ENCODE data around the gene GPNMB. TPM values are rescaled to one million over a fixed set of nuclear protein-coding genes. Genes with fewer than 3 reads are reported as not detected.

The GPNMB gene
- total RNA-seq, 1 donor: 380 TPM

DNA sequence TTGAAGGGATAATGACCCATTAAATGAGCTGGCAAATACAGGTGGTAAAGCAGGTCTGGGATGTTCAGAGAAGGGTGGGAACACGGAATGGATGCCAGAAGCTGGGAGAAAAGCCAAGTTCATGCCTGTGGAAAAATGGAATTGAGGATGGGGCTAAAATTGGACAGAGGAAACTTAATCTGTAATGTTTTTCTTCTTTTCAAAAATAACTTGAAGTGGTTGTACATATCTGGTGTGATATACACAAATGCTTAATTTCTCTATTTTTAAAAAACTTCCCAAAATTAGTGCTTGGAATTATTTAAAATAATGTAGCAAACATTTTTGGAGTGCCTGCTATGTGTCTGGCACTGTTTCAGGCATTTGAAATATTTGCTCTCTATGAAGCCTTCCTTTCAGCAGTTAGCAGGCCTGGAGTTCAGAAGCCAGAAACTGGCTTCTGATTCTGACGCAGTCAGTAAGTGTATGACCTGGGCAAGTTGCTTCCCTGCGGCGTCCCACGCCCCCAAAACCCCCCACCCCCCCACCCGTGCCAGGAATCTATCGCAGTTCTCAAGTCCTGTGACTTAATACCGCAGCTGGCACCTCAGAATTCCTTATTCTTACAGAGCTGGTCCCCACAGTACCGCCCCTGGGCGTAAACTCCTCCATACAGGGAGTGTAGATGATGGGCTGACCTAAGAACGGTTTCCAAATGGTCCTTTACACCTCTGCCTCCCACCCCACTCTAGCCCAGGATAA, 51.7 kb downstream of the GPNMB start:
- Histone ChIP-seq H3K27me3 (ENCODE audit: insufficient read depth, low read length) (no peaks in the 10 kb centered on the region), H3K4me3 (ENCODE audit: insufficient read depth, low read length) (peak overlapping the region; percentile 96)
- no peak for TF ChIP-seq CTCF (IDR thresholded peaks at IDR 0.05; ENCODE audit: extremely low read depth, low read depth, low read length)

DNA sequence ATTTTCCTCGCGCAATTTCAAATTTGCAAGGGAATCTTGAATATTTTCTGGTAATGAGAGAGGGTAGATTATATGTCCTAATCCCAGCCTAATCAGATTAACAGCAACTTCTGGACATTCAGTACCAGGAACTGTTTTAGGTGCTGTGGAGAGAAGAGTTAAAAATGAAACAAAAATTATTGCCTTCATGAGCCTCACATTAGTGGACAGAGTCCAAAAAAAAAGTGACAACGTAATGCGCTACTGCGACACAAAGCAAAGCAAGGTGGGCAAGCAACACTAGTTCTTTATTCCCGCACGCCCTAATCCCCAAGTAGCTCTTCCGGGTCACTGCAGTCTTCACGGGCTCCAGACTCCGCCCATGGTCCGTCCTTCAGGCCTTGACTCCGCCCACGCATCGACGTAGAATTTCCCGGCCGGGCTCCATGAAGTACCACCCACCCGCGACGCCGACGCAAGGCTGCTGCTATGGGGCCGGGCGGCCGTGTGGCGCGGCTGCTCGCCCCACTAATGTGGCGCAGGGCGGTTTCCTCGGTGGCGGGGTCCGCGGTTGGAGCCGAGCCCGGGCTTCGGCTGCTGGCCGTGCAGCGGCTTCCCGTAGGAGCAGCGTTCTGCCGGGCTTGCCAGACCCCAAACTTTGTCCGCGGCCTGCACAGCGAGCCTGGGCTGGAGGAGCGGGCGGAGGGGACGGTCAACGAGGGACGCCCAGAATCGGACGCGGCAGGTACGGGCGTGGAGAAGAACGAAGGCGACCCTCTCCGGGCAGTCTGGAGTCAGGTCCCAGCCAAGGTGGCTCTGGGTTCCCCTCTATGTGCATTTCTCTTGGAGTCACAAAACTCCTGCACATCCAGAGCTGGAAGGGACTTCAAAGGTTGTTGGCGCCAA, 52.6 kb downstream of the GPNMB start, which contains the start of gene MALSU1:
Gene MALSU1 (plus strand): TSS at position 455 of the 885 bp plus-strand sequence. CDS start 14 bp downstream, at position 469.
- Histone ChIP-seq H3K4me1 (ENCODE audit: insufficient read depth, low read length) (peaks cover 29% of the 10 kb centered on the region), H3K27ac (ENCODE audit: low read depth, low read length) (peak within 1 kb of the TSS; percentile 87), H2AFZ (ENCODE audit: low read length) (peak within 1 kb of the TSS; percentile 86), H3K4me3 (ENCODE audit: insufficient read depth, low read length) (peak within 1 kb of the TSS; percentile 96), H4K20me1 (ENCODE audit: insufficient read depth, low read length) (peaks cover 11% of the 10 kb centered on the region), H3K4me2 (ENCODE audit: insufficient read depth, low read length) (peak within 1 kb of the TSS; percentile 94), H3K27me3 (ENCODE audit: insufficient read depth, low read length) (no peaks in the 10 kb centered on the region), H3K36me3 (ENCODE audit: insufficient read depth, low read length) (peaks cover 4% of the 10 kb centered on the region), H3K9me3 (ENCODE audit: low read depth, low read length) (no peaks in the 10 kb centered on the region), H3K79me2 (ENCODE audit: insufficient read depth, low read length) (peaks cover 49% of the 10 kb centered on the region)
- no peak for TF ChIP-seq CTCF (IDR thresholded peaks at IDR 0.05; ENCODE audit: extremely low read depth, low read depth, low read length)
- DNase-seq (ENCODE audit: insufficient read length, low spot score, missing footprints): peak; percentile 95

More for the DNA sequence above, 51.7 kb downstream of the GPNMB start:
- Histone ChIP-seq H3K27ac (ENCODE audit: low read depth, low read length) (peak overlapping the region; percentile 87), H3K9me3 (ENCODE audit: low read depth, low read length) (no peaks in the 10 kb centered on the region), H4K20me1 (ENCODE audit: insufficient read depth, low read length) (peaks cover 11% of the 10 kb centered on the region), H3K36me3 (ENCODE audit: insufficient read depth, low read length) (peaks cover 4% of the 10 kb centered on the region), H3K4me2 (ENCODE audit: insufficient read depth, low read length) (peak overlapping the region; percentile 94), H2AFZ (ENCODE audit: low read length) (peak overlapping the region; percentile 86), H3K79me2 (ENCODE audit: insufficient read depth, low read length) (peaks cover 41% of the 10 kb centered on the region), H3K4me1 (ENCODE audit: insufficient read depth, low read length) (peaks cover 29% of the 10 kb centered on the region)
- peak; percentile 65 for DNase-seq (ENCODE audit: insufficient read length, low spot score, missing footprints)

GRCh38 chr7:23299770-23300300, 53.3 kb downstream of the GPNMB start:
- Histone ChIP-seq H3K4me3 (ENCODE audit: insufficient read depth, low read length) (peak overlapping the region; percentile 96), H2AFZ (ENCODE audit: low read length) (peak overlapping the region; percentile 86), H3K36me3 (ENCODE audit: insufficient read depth, low read length) (peaks cover 4% of the 10 kb centered on the region), H3K27ac (ENCODE audit: low read depth, low read length) (peak overlapping the region; percentile 87), H3K79me2 (ENCODE audit: insufficient read depth, low read length) (peaks cover 56% of the 10 kb centered on the region), H4K20me1 (ENCODE audit: insufficient read depth, low read length) (peaks cover 11% of the 10 kb centered on the region), H3K4me1 (ENCODE audit: insufficient read depth, low read length) (peaks cover 29% of the 10 kb centered on the region), H3K9me3 (ENCODE audit: low read depth, low read length) (no peaks in the 10 kb centered on the region), H3K4me2 (ENCODE audit: insufficient read depth, low read length) (peak overlapping the region; percentile 94), H3K27me3 (ENCODE audit: insufficient read depth, low read length) (no peaks in the 10 kb centered on the region)
- no peak for TF ChIP-seq CTCF (IDR thresholded peaks at IDR 0.05; ENCODE audit: extremely low read depth, low read depth, low read length)
- DNase-seq (ENCODE audit: insufficient read length, low spot score, missing footprints): peak; percentile 41
